SK-N-SH (cell line): ENCODE data around the gene IL18RAP. TPM values are rescaled to one million over a fixed set of nuclear protein-coding genes. Genes with fewer than 3 reads are reported as not detected.

Experiments
- CTCF ChIA-PET: fragments of 300-600, 350-600 bp; formaldehyde crosslinking; extraction: SDS; loops from one replicate; lab custom pipeline; 2021; lab: Yijun Ruan, JAX
- POLR2A ChIA-PET: fragments of 350-600 bp; sonication (Branson Sonifier 250); formaldehyde crosslinking; extraction: SDS; loops from one replicate; lab custom pipeline; 2020; ENCODE audit warnings: antibody characterized with exemption, inconsistent platforms; lab: Yijun Ruan, JAX
- DNase-seq: peaks from one replicate; pipeline ENCODE4 v3.0.0; 2012
- H2AFZ ChIP-seq: fragments of 200-600 bp; sonication (generic); 2 replicates; pipeline ENCODE4 v1.8.1; 2016; ENCODE audit warnings: antibody characterized with exemption, mild to moderate bottlenecking, low read depth
- H3F3A ChIP-seq: fragments of 200-600 bp; sonication (generic); replicated peaks from 2 replicates; pipeline ENCODE3; 2016; ENCODE audit warnings: antibody characterized with exemption, mild to moderate bottlenecking; ENCODE audit not compliant: insufficient read depth
- H3K27ac ChIP-seq, 2 experiments: fragments of 200-500 bp in 1 of 2; fragments of 200-600 bp in 1 of 2; sonication (Bioruptor generic) in 1 of 2; sonication (generic), shearing (Covaris generic) in 1 of 2; 2 replicates each; pipeline versions ENCODE4 v1.5.1 to v1.6.1; 2014 to 2016; ENCODE audit warnings: low read depth in 2 of 2, inconsistent platforms in 1 of 2, low read length in 1 of 2, mild to moderate bottlenecking in 1 of 2, mixed read lengths in 1 of 2
- H3K27me3 ChIP-seq: fragments of 200-600 bp; sonication (generic), shearing (Covaris generic); 2 replicates; pipeline ENCODE4 v1.6.1; 2016; ENCODE audit warnings: mixed run types; ENCODE audit not compliant: insufficient read depth
- H3K36me3 ChIP-seq, 2 experiments: fragments of 200-500 bp in 1 of 2; fragments of 200-600 bp in 1 of 2; sonication (Bioruptor generic) in 1 of 2; sonication (generic) in 1 of 2; replicated peaks in 1 of 2; 2 replicates each; pipeline versions ENCODE3 to v1.5.1; 2014 to 2016; ENCODE audit warnings: low read length in 1 of 2, mild to moderate bottlenecking in 1 of 2; ENCODE audit not compliant: insufficient read depth in 2 of 2, control insufficient read depth in 1 of 2
- H3K4me1 ChIP-seq, 2 experiments: fragments of 200-500 bp in 1 of 2; fragments of 200-600 bp in 1 of 2; sonication (Bioruptor generic) in 1 of 2; sonication (generic), shearing (Covaris generic) in 1 of 2; 2 replicates each; pipeline versions ENCODE4 v1.5.1 to v1.6.1; 2014 to 2016; ENCODE audit warnings: low read depth in 1 of 2, low read length in 1 of 2, mixed run types in 1 of 2; ENCODE audit not compliant: insufficient read depth in 2 of 2, control insufficient read depth in 1 of 2
- H3K4me2 ChIP-seq: fragments of 200-600 bp; sonication (generic), shearing (Covaris generic); 2 replicates; pipeline ENCODE4 v1.6.1; 2017; ENCODE audit warnings: mixed run types
- H3K4me3 ChIP-seq, 2 experiments: fragments of 200-500 bp in 1 of 2; fragments of 200-600 bp in 1 of 2; sonication (Bioruptor generic) in 1 of 2; sonication (generic), shearing (Covaris generic) in 1 of 2; 2 replicates each; pipeline versions ENCODE4 v1.5.1 to v1.8.1; 2014 to 2016; ENCODE audit warnings: low read depth in 2 of 2, inconsistent platforms in 1 of 2, low read length in 1 of 2, mild to moderate bottlenecking in 1 of 2, mixed read lengths in 1 of 2, moderate library complexity in 1 of 2
- H3K79me2 ChIP-seq: fragments of 200-600 bp; sonication (generic); 2 replicates; pipeline ENCODE4 v1.8.1; 2017; ENCODE audit warnings: mild to moderate bottlenecking; ENCODE audit not compliant: insufficient read depth
- H3K9ac ChIP-seq: fragments of 200-600 bp; sonication (generic); 2 replicates; pipeline ENCODE4 v1.6.1; 2017; ENCODE audit warnings: mixed run types
- H3K9me2 ChIP-seq: fragments of 200-600 bp; sonication (generic); 2 replicates; pipeline ENCODE4 v1.6.1; 2017; ENCODE audit warnings: mixed run types
- H3K9me3 ChIP-seq: fragments of 200-600 bp; sonication (generic); 2 replicates; pipeline ENCODE4 v1.6.1; 2017; ENCODE audit warnings: mixed run types, mild to moderate bottlenecking, moderate library complexity
- H4K20me1 ChIP-seq: fragments of 200-600 bp; sonication (generic); 2 replicates; pipeline ENCODE4 v1.6.1; 2017; ENCODE audit warnings: mild to moderate bottlenecking, mixed run types; ENCODE audit not compliant: insufficient read depth
- CHD2 ChIP-seq: fragments of 150-350 bp; IDR thresholded peaks from 2 replicates; pipeline ENCODE4 v1.6.1; 2018; ENCODE audit warnings: low read length; ENCODE audit not compliant: partially characterized antibody
- CTCF ChIP-seq: fragments of 200-600 bp; sonication (generic); IDR thresholded peaks from 2 replicates; pipeline ENCODE4 v1.6.1; 2017; ENCODE audit warnings: antibody characterized with exemption, mild to moderate bottlenecking, moderate library complexity
- FOXM1 ChIP-seq: IDR thresholded peaks from 2 replicates; pipeline ENCODE4 v1.4.0; 2012; ENCODE audit warnings: low read depth, mild to moderate bottlenecking
- GABPA ChIP-seq: IDR thresholded peaks from 2 replicates; pipeline ENCODE4 v1.4.0; 2012; ENCODE audit warnings: low read depth, mild to moderate bottlenecking
- IRF3 ChIP-seq: fragments of 150-350 bp; IDR thresholded peaks from 2 replicates; pipeline ENCODE4 v1.6.1; 2016; ENCODE audit warnings: mild to moderate bottlenecking, low read depth, low read length
- JUND ChIP-seq: IDR thresholded peaks from 2 replicates; pipeline ENCODE4 v1.4.0; 2012
- MAX ChIP-seq: IDR thresholded peaks from 2 replicates; pipeline ENCODE4 v1.4.0; 2012; ENCODE audit warnings: low read depth
- MEF2A ChIP-seq: IDR thresholded peaks from 2 replicates; pipeline ENCODE4 v1.4.0; 2012; ENCODE audit warnings: low read depth, borderline replicate concordance
- MXI1 ChIP-seq: IDR thresholded peaks from 2 replicates; pipeline ENCODE4 v1.6.1; 2012; ENCODE audit warnings: mild to moderate bottlenecking, low read depth, low read length, improper control_type of control experiment
- NFIC ChIP-seq: IDR thresholded peaks from 2 replicates; pipeline ENCODE4 v1.4.0; 2012; ENCODE audit warnings: borderline replicate concordance
- PBX3 ChIP-seq: IDR thresholded peaks from 2 replicates; pipeline ENCODE4; 2012
- POLR2AphosphoS5 ChIP-seq: IDR thresholded peaks from 2 replicates; pipeline ENCODE4 v1.6.1; 2012; ENCODE audit warnings: low read depth, low read length
- RAD21 ChIP-seq: IDR thresholded peaks from 2 replicates; pipeline ENCODE4 v1.6.1; 2012; ENCODE audit warnings: mild to moderate bottlenecking, low read length
- REST ChIP-seq: IDR thresholded peaks from 2 replicates; pipeline ENCODE4 v1.6.1; 2012; ENCODE audit warnings: mild to moderate bottlenecking, low read depth, low read length, moderate library complexity
- RFX5 ChIP-seq: IDR thresholded peaks from 2 replicates; pipeline ENCODE4 v1.6.1; 2012; ENCODE audit warnings: mild to moderate bottlenecking, improper control_type of control experiment, low read length
- SIN3A ChIP-seq: IDR thresholded peaks from 2 replicates; pipeline ENCODE4 v1.6.1; 2012; ENCODE audit warnings: low read depth, mild to moderate bottlenecking, low read length, moderate library complexity, borderline replicate concordance
- SMC3 ChIP-seq: IDR thresholded peaks from 2 replicates; pipeline ENCODE4 v1.6.1; 2012; ENCODE audit warnings: low read depth, low read length, improper control_type of control experiment
- TAF1 ChIP-seq: IDR thresholded peaks from 2 replicates; pipeline ENCODE4 v1.6.1; 2012; ENCODE audit warnings: low read depth, mild to moderate bottlenecking, low read length, moderate library complexity, borderline replicate concordance
- TCF12 ChIP-seq: IDR thresholded peaks from 2 replicates; pipeline ENCODE4 v1.4.0; 2012
- USF1 ChIP-seq: IDR thresholded peaks from 2 replicates; pipeline ENCODE4 v1.4.0; 2012; ENCODE audit warnings: low read depth, borderline replicate concordance
- YY1 ChIP-seq: IDR thresholded peaks from 2 replicates; pipeline ENCODE4 v1.4.0; 2012; ENCODE audit warnings: low read depth, mild to moderate bottlenecking
- WGBS: methylation state at CpG from one replicate; pipeline ENCODE4 v1.1.6; 2017; ENCODE audit warnings: low lambda C conversion rate; 5-methylcytosine and 5-hydroxymethylcytosine counted together
- polyA plus RNA-seq, 3 experiments: library from polyadenylated mRNA; depleted of rRNA; stranded (reverse); fragments of >200 nt; gene quantifications; 2 replicates each; pipeline ENCODE4 v1.2.3, GENCODE V29; 2012

Gene IL18RAP
- polyA plus RNA-seq, 1 of the 3 experiments (the other 2 are of a cell fraction), result not detected

GRCh38 chr2:102442967-102443828 is 20.2 kb downstream of the IL18RAP start:
- Histone ChIP-seq H3K79me2 (no peaks in the 10 kb centered on the region), H3K36me3 (no peaks in the 10 kb centered on the region), H4K20me1 (no peaks in the 10 kb centered on the region), H3K4me2 (no peak overlapping the region), H3K27me3 (peaks cover 33% of the 10 kb centered on the region; the same call in 1 of the 2 replicates), H3K4me1 (no peaks in the 10 kb centered on the region), H3K9me3 (no peaks in the 10 kb centered on the region), H3K9ac (no peak overlapping the region), H3K4me3 (no peak overlapping the region; a peak in 1 of 4 replicates), H3K27ac (no peak overlapping the region), H3F3A (no peaks in the 10 kb centered on the region), H3K9me2 (no peaks in the 10 kb centered on the region), H2AFZ (no peak overlapping the region)
- ChIA-PET POLR2A (no interaction called here), CTCF (interaction anchor here (0.8 to 2.7 kb wide), 10 partner anchors 9 to 472 kb away, joined by 3 to 11 read pairs (median 4); partner anchors contain the start of gene SLC9A4)
- under 1% methylated on average over 13 of the region's 13 CpGs for WGBS
- TF ChIP-seq IRF3 (no peak), CTCF (peak; percentile 72), TAF1 (no peak), JUND (no peak), POLR2AphosphoS5 (no peak), FOXM1 (no peak), RAD21 (peak; percentile 54), MEF2A (no peak), GABPA (no peak), MXI1 (no peak), USF1 (no peak), MAX (no peak), NFIC (no peak), SIN3A (no peak), YY1 (no peak), PBX3 (no peak), RFX5 (no peak), TCF12 (no peak), REST (no peak), CHD2 (no peak), SMC3 (peak; percentile 21; the same call in 1 of the 2 replicates)
- DNase-seq, result no peak
